ENCODE data around the gene SLPI. TPM values are rescaled to one million over a fixed set of nuclear protein-coding genes. Genes with fewer than 3 reads are reported as not detected.

Gene SLPI
- total and polyA plus RNA-seq, 7 donors: 5.7 to 723 (median 204) TPM

DNA sequence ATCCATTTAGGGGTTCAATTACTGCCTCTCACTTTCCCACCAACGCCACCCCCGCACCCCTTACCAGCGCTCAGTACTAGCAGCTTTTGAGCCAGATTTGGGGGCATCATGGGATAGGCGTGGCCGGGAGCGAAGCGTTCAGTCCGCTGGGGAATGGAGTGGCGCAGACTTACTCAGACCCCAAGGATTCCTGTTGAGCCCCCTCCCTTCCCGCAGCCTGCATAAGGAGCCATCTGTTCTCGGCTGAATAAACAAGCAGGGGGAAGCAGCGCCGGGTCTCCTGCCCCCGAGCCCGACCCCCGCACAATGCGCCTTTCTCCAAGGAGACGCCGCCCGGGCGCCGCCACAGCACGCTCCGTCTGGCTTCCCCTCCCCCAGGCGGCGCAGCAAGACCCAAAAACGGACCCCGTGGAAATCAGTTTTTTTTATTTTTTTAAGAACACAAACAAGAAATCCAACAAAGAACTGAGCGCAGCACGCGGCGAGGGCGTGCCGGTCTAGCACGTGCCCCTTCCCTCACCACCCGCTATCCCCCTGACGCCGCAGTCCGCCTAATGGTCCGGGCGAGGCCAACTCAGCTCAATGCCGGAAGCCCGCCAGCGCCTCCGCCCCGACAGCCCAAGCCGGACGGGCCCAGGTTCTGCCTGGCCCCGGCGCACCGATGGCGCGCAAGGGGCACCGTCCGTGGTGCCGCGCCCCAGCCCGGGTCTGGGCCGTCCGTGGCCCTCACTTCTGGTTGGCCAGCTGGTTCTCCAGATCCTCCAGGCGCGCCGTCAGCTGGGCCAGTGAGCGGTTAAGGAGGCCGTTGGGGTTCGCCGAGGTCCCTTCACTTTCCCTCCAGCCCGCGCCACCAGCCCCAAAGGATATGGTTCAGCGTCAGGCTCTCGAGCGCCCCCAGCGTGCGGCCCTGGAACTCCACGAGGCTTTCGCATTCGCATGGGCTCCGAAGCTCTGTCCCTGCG, 39.0 kb upstream of the SLPI start:
- Histone ChIP-seq H3K9me3 (no peaks in the 10 kb centered on the region), H3K27me3 (ENCODE audit: insufficient read depth in 3 of 3, low read length in 2 of 3) (peaks cover 0 to 29% (median 11%) of the 10 kb centered on the region in 3 donors), H3K4me1 (peaks cover 8% of the 10 kb centered on the region), H3K36me3 (ENCODE audit: insufficient read depth in 1 of 2, low read depth in 1 of 2) (no peaks in the 10 kb centered on the region), H3K27ac (no peak overlapping the region), H3K4me3 (peak overlapping the region; percentile 62)
- DNase-seq (peak; percentile 84 to 89), ATAC-seq (peak; percentile 81 to 91 (median 90))
- WGBS, 3 donors: 3% methylated on average over 74 to 79 of the region's 79 CpGs
- TF ChIP-seq, protein P1, sequence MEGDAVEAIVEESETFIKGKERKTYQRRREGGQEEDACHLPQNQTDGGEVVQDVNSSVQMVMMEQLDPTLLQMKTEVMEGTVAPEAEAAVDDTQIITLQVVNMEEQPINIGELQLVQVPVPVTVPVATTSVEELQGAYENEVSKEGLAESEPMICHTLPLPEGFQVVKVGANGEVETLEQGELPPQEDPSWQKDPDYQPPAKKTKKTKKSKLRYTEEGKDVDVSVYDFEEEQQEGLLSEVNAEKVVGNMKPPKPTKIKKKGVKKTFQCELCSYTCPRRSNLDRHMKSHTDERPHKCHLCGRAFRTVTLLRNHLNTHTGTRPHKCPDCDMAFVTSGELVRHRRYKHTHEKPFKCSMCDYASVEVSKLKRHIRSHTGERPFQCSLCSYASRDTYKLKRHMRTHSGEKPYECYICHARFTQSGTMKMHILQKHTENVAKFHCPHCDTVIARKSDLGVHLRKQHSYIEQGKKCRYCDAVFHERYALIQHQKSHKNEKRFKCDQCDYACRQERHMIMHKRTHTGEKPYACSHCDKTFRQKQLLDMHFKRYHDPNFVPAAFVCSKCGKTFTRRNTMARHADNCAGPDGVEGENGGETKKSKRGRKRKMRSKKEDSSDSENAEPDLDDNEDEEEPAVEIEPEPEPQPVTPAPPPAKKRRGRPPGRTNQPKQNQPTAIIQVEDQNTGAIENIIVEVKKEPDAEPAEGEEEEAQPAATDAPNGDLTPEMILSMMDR (IDR thresholded peaks at IDR 0.05): peak; percentile 93
- intact Hi-C loops (cut with DNase I): loop anchor here (5.0 to 10.0 kb wide), 2 partner anchors 196 to 249 kb away; no protein-coding TSS in a partner anchor

DNA sequence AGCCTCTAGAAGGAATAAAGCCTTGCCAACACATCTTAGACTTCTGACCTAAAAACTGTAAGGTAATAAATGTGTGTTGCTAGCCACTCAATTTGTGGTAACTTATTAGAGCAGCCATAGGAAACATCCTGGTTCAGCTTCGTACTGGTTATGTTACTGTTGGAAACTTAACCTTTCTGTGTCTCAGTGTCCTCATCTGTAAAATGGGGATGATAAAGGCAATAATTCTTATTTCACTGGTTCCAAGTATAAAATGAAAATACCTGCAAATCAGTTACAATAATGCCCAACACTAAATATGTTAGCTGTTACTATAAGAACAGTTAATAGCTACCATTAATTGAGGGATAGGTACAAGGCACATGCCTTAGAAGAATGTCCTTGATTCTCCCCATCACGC, 38.0 kb upstream of the SLPI start:
- peaks cover 0 to 21% (median 11%) of the 10 kb centered on the region in 3 donors for H3K27me3 ChIP-seq (ENCODE audit: insufficient read depth in 3 of 3, low read length in 2 of 3)
- H3K4me3 ChIP-seq: no peak overlapping the region
- no peaks in the 10 kb centered on the region for H3K36me3 ChIP-seq (ENCODE audit: insufficient read depth in 1 of 2, low read depth in 1 of 2)
- intact Hi-C loops (cut with DNase I): loop anchor here (5.0 to 10.0 kb wide), 2 partner anchors 195 to 248 kb away; no protein-coding TSS in a partner anchor
- TF ChIP-seq, protein P1 (IDR thresholded peaks at IDR 0.05): no peak
- H3K4me1 ChIP-seq: peaks cover 8% of the 10 kb centered on the region
- no peak overlapping the region for H3K27ac ChIP-seq
- DNase-seq (no peak), ATAC-seq (no peak)
- no peaks in the 10 kb centered on the region for H3K9me3 ChIP-seq
- whole genome bisulfite sequencing, 3 donors: 80 to 86% (median 84%) methylated on average over 2 of the region's 2 CpGs

DNA sequence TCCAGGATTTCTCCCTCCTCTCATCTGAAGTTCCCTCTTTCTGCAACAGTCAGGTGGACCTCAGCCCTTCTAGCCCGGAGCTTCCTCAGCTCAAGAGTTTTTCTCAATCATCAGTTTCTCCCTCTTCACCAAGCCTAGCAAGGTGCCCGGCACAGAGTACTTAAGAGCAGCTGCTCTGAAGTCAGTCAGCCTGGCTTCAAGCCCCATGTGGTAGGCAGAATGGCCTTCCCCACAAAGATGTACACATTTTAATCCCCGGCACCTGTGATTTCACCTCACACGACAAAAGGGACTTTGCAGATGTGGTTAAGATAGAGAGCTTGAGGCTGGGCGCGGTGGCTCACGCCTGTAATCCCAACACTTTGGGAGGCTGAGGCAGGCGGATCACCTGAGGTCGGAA, 37.2 kb upstream of the SLPI start:
- DNase-seq: no peak
- WGBS, 3 donors: 78 to 82% (median 78%) methylated on average over 9 of the region's 9 CpGs
- no peak for ATAC-seq
- no peak overlapping the region for H3K27ac ChIP-seq
- no peaks in the 10 kb centered on the region for H3K36me3 ChIP-seq (ENCODE audit: insufficient read depth in 1 of 2, low read depth in 1 of 2)
- intact Hi-C loops (cut with DNase I): loop anchor here (2.0 to 10.0 kb wide), 3 partner anchors 194 to 249 kb away; no protein-coding TSS in a partner anchor
- H3K9me3 ChIP-seq: no peaks in the 10 kb centered on the region
- H3K4me3 ChIP-seq: no peak overlapping the region
- peaks cover 8% of the 10 kb centered on the region for H3K4me1 ChIP-seq
- peaks cover 0 to 21% (median 11%) of the 10 kb centered on the region in 3 donors for H3K27me3 ChIP-seq (ENCODE audit: insufficient read depth in 3 of 3, low read length in 2 of 3)
- TF ChIP-seq, protein P1 (IDR thresholded peaks at IDR 0.05): no peak

DNA sequence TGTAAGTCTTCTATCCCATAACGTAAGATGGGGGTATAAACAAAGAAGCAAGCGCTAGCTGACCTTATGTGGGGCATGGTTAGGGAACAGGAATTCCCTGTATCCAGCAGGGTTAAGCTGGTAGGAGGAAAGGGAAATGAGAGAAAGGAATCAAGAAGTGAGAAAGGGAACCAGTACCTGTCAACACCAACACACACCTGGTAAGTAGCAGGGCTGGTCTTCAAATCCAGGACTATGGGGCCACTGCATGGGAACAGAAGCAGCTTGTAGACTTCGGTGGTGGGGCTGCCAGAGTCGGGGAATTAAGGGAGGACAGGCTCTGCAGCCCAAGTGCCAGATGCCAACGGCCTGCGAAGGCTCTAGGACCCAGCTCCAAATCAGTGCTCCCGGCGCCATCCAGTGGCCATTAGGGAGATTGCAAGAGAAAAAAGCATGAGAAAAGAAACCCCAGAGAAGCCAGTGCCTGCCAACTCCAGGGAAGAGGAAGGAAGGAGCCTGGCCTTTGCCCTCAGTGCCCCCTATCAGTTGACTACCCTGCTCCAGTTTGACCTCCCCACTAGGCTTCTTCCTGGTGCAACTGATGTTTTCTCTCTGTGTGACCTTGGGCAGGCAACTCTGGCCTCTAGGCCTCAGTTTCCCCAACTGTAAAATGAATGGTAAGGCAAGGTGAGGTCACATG, 36.5 kb upstream of the SLPI start:
- peaks cover 8% of the 10 kb centered on the region for H3K4me1 ChIP-seq
- no peaks in the 10 kb centered on the region for H3K36me3 ChIP-seq (ENCODE audit: insufficient read depth in 1 of 2, low read depth in 1 of 2)
- intact Hi-C loops (cut with DNase I): loop anchor here (2.0 to 10.0 kb wide), 3 partner anchors 194 to 248 kb away; no protein-coding TSS in a partner anchor
- no peak overlapping the region for H3K4me3 ChIP-seq
- no peaks in the 10 kb centered on the region for H3K9me3 ChIP-seq
- H3K27me3 ChIP-seq (ENCODE audit: insufficient read depth in 3 of 3, low read length in 2 of 3): peaks cover 0 to 21% (median 11%) of the 10 kb centered on the region in 3 donors
- no peak overlapping the region for H3K27ac ChIP-seq
- TF ChIP-seq, protein P1 (IDR thresholded peaks at IDR 0.05): peak; percentile 91
- DNase-seq: peak; percentile 76 to 82
- peak; percentile 73 to 83 (median 77) for ATAC-seq
- WGBS, 3 donors: 24% methylated on average over 8 of the region's 8 CpGs

Measured in psoas muscle (tissue), 8 donors.